OCI-LY1 (cell line): ENCODE measurements around the gene ACAP3.

ENCODE experiments used
- H2AFZ ChIP-seq: fragments of 200-600 bp; sonication (generic), shearing (Covaris generic); 2 replicates; pipeline ENCODE4 v1.6.0; 2014; ENCODE audit warnings: antibody characterized with exemption, mild to moderate bottlenecking, low read length
- H3F3A ChIP-seq: fragments of 200-600 bp; sonication (generic), shearing (Covaris generic); 2 replicates; pipeline ENCODE4 v1.6.0; 2014; ENCODE audit warnings: mild to moderate bottlenecking, antibody characterized with exemption, low read length, moderate library complexity; ENCODE audit not compliant: insufficient read depth
- H3K27ac ChIP-seq: fragments of 200-600 bp; sonication (generic); 2 replicates; pipeline ENCODE4 v1.5.1; 2014; ENCODE audit warnings: low read length, mixed run types, mild to moderate bottlenecking, low read depth; ENCODE audit not compliant: poor library complexity, severe bottlenecking
- H3K27me3 ChIP-seq: fragments of 200-600 bp; sonication (generic); 2 replicates; pipeline ENCODE4 v1.6.0; 2014; ENCODE audit warnings: antibody characterized with exemption, mild to moderate bottlenecking, low read length, moderate library complexity; ENCODE audit not compliant: insufficient read depth
- H3K36me3 ChIP-seq: fragments of 200-600 bp; sonication (generic); 2 replicates; pipeline ENCODE4 v1.6.1; 2014; ENCODE audit warnings: mild to moderate bottlenecking, antibody characterized with exemption, low read length, moderate library complexity, mixed read lengths; ENCODE audit not compliant: insufficient read depth
- H3K4me1 ChIP-seq: fragments of 200-600 bp; sonication (generic); 2 replicates; pipeline ENCODE4 v1.5.1; 2014; ENCODE audit warnings: mild to moderate bottlenecking, low read length, moderate library complexity; ENCODE audit not compliant: insufficient read depth, severe bottlenecking
- H3K4me2 ChIP-seq: fragments of 200-600 bp; sonication (generic), shearing (Covaris generic); 2 replicates; pipeline ENCODE4 v1.6.1; 2014; ENCODE audit warnings: low read length
- H3K4me3 ChIP-seq: fragments of 200-600 bp; sonication (generic); 2 replicates; pipeline ENCODE4 v1.5.1; 2014; ENCODE audit warnings: low read length, low read depth, mild to moderate bottlenecking, mixed read lengths; ENCODE audit not compliant: poor library complexity, severe bottlenecking
- H3K79me2 ChIP-seq: fragments of 200-600 bp; shearing (Covaris generic); 2 replicates; pipeline ENCODE4 v1.6.1; 2016; ENCODE audit warnings: mixed run types, low read length, mixed read lengths; ENCODE audit not compliant: insufficient read depth
- H3K9ac ChIP-seq: fragments of 200-600 bp; sonication (generic), shearing (Covaris generic); 2 replicates; pipeline ENCODE4 v1.6.1; 2014; ENCODE audit warnings: mild to moderate bottlenecking, low read length, mixed read lengths
- H3K9me2 ChIP-seq: fragments of 200-600 bp; sonication (generic), shearing (Covaris generic); 2 replicates; pipeline ENCODE4 v1.6.1; 2014; ENCODE audit warnings: low read depth, mild to moderate bottlenecking, low read length, mixed read lengths
- H3K9me3 ChIP-seq: fragments of 200-600 bp; shearing (Covaris generic); 2 replicates; pipeline ENCODE4 v1.6.1; 2014; ENCODE audit warnings: low read length, mixed read lengths
- H4K20me1 ChIP-seq: fragments of 200-600 bp; sonication (generic), shearing (Covaris generic); 2 replicates; pipeline ENCODE4 v1.6.0; 2016; ENCODE audit warnings: mild to moderate bottlenecking, low read length; ENCODE audit not compliant: insufficient read depth
- EZH2 ChIP-seq: fragments of 200-600 bp; sonication (generic), shearing (Covaris generic); IDR thresholded peaks from 2 replicates; pipeline ENCODE4 v1.8.0; 2017; ENCODE audit warnings: borderline replicate concordance, mixed run types, mild to moderate bottlenecking, antibody characterized with exemption, low read length, moderate library complexity, mixed read lengths
- TF ChIP-seq, protein P1 (sequence below): fragments of 200-600 bp; sonication (generic), shearing (Covaris generic); IDR thresholded peaks from 2 replicates; pipeline ENCODE4 v1.5.1; 2017; ENCODE audit warnings: mild to moderate bottlenecking, antibody characterized with exemption, low read length, moderate library complexity, mixed read lengths

ACAP3 gene

DNA sequence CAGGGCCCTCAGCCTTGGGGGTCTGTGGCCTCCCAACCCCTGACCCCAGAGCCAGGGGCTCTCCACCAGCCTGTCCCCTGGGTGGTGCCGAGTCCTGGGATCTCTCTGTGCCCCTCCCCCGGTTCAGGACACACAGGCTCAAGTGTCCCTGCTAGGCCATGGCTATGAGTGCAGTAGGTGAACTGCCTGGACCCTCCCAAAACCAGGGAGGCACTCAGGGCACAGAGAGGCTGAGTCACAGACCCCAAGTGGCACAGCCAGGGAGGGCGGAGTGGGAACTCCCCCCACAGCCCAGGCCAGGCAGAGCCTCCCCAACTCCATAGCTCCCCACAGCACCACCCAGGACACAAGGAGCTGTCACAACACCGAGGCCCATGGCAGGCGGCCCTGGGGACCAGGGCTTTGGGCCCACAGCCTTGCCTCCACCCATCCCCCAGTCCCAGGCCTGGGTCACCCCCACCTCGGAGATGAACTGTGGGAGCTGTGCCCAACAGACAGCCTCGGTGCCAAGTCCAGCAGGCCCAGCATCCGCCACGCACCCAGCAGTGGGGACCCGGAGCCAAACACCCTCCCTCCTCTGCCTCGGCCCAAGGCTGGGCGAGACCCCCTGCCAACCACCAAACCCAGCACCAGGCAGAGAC lies 38.2 kb upstream of the ACAP3 start:
- no peak overlapping the region for H2AFZ ChIP-seq
- no peaks in the 10 kb centered on the region for H3K9me2 ChIP-seq
- TF ChIP-seq EZH2: no peak
- TF ChIP-seq, protein P1, sequence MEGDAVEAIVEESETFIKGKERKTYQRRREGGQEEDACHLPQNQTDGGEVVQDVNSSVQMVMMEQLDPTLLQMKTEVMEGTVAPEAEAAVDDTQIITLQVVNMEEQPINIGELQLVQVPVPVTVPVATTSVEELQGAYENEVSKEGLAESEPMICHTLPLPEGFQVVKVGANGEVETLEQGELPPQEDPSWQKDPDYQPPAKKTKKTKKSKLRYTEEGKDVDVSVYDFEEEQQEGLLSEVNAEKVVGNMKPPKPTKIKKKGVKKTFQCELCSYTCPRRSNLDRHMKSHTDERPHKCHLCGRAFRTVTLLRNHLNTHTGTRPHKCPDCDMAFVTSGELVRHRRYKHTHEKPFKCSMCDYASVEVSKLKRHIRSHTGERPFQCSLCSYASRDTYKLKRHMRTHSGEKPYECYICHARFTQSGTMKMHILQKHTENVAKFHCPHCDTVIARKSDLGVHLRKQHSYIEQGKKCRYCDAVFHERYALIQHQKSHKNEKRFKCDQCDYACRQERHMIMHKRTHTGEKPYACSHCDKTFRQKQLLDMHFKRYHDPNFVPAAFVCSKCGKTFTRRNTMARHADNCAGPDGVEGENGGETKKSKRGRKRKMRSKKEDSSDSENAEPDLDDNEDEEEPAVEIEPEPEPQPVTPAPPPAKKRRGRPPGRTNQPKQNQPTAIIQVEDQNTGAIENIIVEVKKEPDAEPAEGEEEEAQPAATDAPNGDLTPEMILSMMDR: no peak
- no peak overlapping the region for H3K9ac ChIP-seq
- H3K27me3 ChIP-seq: no peaks in the 10 kb centered on the region; the same call in 1 of the 2 replicates
- no peak overlapping the region for H3K27ac ChIP-seq
- H3K4me2 ChIP-seq: no peak overlapping the region
- no peaks in the 10 kb centered on the region for H3F3A ChIP-seq
- no peaks in the 10 kb centered on the region for H3K79me2 ChIP-seq
- no peaks in the 10 kb centered on the region; the same call in 1 of the 2 replicates for H3K36me3 ChIP-seq
- H3K4me1 ChIP-seq: peaks cover 14% of the 10 kb centered on the region
- H3K4me3 ChIP-seq: no peak overlapping the region
- peaks cover 2% of the 10 kb centered on the region; the same call in 1 of the 2 replicates for H4K20me1 ChIP-seq
- H3K9me3 ChIP-seq: no peaks in the 10 kb centered on the region

DNA sequence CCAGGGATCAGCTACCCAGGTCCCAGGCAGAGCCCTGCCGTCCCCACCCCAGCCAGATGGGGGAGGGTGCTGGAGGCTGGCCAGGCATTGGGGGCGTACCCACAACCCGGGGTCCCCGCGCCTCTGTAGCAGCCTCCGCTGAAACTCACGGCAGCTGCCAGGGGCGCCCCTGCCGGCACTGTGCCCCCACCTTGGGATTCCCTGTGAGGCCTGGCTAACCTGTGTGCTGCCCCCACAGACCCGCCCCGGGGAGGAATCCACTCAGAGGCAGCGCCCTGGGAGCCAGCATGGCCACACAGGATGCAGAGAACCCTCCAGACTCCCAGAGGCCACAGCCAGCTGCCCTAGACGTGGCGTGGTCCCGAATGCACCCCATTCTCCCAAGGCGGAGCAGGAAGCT lies 37.7 kb upstream of the ACAP3 start:
- TF ChIP-seq, protein P1: no peak
- no peak for TF ChIP-seq EZH2
- no peak overlapping the region for H2AFZ ChIP-seq
- H3F3A ChIP-seq: no peaks in the 10 kb centered on the region
- H3K9me3 ChIP-seq: no peaks in the 10 kb centered on the region
- peaks cover 14% of the 10 kb centered on the region for H3K4me1 ChIP-seq
- H4K20me1 ChIP-seq: peaks cover 2% of the 10 kb centered on the region; the same call in 1 of the 2 replicates
- no peaks in the 10 kb centered on the region for H3K9me2 ChIP-seq
- H3K9ac ChIP-seq: no peak overlapping the region
- H3K36me3 ChIP-seq: no peaks in the 10 kb centered on the region; the same call in 1 of the 2 replicates
- H3K4me3 ChIP-seq: no peak overlapping the region
- H3K4me2 ChIP-seq: no peak overlapping the region
- no peak overlapping the region for H3K27ac ChIP-seq
- H3K27me3 ChIP-seq: no peaks in the 10 kb centered on the region; the same call in 1 of the 2 replicates
- no peaks in the 10 kb centered on the region for H3K79me2 ChIP-seq

DNA sequence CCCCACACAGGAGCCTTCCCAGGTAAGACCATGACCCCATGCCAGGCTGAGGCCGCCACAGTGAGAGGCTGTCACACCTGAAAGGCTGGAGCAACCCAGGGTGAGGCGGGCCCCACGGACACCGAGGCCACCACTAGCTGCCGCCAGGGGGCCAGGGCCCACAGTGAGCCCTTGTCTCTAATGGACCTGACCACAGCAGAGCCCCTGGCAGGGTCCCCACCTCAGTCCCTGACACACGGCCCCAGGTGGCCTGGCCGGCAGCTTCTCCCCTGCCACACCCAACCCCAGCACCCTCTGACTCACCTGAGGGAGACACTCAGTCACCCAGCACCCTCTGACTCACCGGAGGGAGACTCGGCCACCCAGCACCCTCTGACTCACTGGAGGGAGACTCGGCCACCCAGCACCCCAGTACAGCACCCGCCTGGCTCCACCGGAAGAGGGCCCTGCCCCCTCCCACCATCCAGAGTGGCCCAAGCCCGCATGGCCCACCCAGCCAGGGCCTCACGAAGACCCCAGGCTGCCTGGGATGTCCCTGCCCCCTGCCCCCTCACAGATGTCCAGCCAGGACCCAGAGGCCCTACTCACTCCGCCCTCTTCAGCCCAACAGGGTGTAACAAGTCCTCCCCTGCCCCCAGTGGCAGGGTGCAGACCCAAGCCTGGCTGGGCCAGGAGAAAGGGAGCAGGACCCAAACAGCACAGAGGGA lies 37.1 kb upstream of the ACAP3 start:
- TF ChIP-seq, protein P1: peak; percentile 34; the same call in 1 of the 2 replicates
- TF ChIP-seq EZH2: no peak
- Histone ChIP-seq H3K79me2 (no peaks in the 10 kb centered on the region), H3K4me3 (no peak overlapping the region), H3K27me3 (no peaks in the 10 kb centered on the region; the same call in 1 of the 2 replicates), H4K20me1 (peaks cover 2% of the 10 kb centered on the region; the same call in 1 of the 2 replicates), H3F3A (no peaks in the 10 kb centered on the region), H3K4me2 (no peak overlapping the region), H2AFZ (no peak overlapping the region), H3K36me3 (no peaks in the 10 kb centered on the region; the same call in 1 of the 2 replicates), H3K27ac (no peak overlapping the region), H3K9ac (no peak overlapping the region), H3K9me3 (no peaks in the 10 kb centered on the region), H3K4me1 (peaks cover 14% of the 10 kb centered on the region), H3K9me2 (no peaks in the 10 kb centered on the region)
